ENCODE data around the gene NUP58.

NUP58 gene, protein sequence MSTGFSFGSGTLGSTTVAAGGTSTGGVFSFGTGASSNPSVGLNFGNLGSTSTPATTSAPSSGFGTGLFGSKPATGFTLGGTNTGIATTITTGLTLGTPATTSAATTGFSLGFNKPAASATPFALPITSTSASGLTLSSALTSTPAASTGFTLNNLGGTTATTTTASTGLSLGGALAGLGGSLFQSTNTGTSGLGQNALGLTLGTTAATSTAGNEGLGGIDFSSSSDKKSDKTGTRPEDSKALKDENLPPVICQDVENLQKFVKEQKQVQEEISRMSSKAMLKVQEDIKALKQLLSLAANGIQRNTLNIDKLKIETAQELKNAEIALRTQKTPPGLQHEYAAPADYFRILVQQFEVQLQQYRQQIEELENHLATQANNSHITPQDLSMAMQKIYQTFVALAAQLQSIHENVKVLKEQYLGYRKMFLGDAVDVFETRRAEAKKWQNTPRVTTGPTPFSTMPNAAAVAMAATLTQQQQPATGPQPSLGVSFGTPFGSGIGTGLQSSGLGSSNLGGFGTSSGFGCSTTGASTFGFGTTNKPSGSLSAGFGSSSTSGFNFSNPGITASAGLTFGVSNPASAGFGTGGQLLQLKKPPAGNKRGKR

DNA sequence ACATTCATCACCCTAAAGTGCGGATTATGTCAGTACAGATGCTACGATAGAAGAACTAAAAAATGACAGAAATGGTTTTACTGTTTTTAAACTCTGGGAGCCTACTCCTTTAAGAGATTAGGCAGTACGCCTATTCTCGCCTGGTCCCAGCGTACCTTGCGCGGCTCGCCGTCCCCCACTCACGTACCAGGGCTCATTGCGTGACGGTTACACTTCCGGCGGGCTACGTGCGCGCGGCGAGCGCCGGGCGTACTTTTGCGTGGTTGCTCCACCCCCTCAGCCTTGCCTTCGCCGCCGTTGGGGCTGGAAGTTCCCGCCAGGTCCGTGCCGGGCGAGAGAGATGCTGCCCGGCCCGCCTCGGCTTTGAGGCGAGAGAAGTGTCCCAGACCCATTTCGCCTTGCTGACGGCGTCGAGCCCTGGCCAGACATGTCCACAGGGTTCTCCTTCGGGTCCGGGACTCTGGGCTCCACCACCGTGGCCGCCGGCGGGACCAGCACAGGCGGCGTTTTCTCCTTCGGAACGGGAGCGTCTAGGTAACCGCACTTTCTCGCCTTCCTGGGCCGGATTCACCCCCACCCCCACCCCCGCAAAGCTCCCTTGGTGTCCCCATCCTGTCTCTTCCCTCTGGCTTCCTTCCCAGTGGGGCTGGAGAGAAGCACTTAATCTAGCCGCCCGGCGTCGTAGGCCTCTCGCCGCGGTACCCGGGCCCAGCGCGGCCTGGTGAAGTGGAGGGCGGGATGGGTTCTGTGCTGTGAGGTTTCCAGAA is at the start of gene NUP58:
Gene NUP58, plus strand, starts transcription at position 279 of the 767 bp plus-strand sequence. Its CDS starts 149 bp downstream, at position 428.
- DNase-seq: peak; percentile 95

DNA sequence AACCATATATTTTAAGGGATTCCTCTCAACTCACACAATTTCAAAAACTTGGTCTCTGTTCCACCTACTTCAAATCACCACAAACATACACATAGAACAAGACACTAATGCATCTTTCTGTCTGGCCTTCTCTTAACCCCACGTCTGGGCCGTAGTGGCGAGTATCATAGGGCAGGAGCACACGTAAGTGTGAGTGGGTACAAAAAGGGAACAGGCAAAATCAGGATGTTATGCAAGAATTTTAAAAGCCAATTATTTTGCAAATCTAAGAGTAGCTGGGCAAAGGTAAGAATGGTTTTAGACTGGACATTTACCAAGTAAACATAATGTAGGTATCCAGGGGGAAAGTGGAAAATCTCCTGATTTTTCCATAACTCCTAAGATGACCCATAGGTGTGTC is 49.2 kb upstream of the NUP58 start:
- no peak for DNase-seq

DNA sequence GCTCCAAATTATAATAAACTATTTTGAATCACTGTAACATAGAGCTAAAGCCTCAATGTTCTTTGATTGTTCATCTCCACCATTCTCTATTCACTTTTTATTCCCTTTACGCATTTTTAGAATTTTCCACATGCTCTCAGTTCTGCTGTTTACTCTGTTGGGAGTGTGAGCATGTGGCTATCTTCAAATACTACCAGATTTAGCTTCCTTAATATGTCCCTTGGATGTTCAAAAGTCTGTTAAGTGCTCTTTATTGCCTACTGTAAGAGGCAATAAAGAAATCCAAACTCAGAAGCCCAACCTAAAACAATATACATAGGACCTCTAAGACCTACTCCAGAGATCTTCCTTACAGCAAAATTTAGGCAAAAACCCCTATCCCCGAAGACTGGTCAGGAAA is 48.7 kb upstream of the NUP58 start:
- no peak for DNase-seq

DNA sequence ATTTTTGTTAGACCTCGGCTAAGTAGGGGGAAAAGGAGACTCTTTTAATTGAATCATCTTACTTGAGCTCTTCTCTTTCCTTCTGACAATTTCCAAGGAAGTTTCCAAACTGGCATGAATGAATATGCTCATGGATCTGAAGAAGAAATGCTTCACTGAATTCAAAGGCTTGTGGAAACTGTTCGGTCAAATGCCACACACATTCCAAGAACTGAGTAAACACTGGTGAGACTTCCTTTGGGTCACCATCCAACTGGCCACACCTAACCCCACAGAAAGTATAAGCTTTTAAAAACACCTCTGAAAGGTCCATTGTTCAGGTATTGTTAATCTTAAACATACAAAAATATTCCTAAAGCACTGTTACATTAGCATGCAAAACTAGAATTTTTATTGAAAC is 47.7 kb upstream of the NUP58 start:
- DNase-seq: no peak

DNA sequence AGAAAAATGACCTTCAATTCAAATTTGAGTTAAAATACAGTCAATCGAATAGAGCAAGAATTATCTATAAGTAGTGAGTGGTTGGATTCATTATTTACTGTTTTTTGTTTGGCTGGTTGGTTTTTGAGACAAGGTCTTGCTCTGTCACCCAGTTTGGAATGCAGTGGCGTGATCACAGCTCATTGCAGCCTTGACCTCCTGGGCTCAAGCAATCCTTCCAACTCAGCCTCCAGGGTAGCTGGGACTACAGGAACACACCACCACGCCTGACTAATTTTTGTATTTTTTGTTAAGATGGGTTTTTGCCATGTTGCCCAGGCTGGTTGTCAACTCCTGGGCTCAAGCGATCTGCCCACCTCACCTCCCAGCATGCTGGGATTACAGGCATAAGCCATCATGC is 39.2 kb upstream of the NUP58 start:
- DNase-seq: no peak

DNA sequence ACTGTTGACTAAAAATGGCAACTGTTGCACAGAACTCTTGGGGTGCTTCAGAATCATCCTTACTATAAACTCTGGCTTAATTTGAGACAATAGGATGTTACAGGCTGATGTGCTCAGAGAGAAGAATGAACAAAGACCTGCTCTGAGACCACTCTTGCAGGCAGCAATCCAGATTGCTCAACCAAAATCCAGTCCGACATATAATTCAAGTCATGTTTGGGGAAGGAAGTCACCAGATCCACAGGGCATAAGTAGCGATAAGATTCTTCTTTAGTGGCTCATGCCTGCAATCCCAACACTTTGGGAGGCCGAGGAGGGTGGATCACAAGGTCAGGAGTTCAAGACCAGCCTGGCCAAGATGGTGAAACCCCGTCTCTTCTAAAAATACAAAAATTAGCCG is 34.7 kb upstream of the NUP58 start:
- DNase-seq: no peak

DNA sequence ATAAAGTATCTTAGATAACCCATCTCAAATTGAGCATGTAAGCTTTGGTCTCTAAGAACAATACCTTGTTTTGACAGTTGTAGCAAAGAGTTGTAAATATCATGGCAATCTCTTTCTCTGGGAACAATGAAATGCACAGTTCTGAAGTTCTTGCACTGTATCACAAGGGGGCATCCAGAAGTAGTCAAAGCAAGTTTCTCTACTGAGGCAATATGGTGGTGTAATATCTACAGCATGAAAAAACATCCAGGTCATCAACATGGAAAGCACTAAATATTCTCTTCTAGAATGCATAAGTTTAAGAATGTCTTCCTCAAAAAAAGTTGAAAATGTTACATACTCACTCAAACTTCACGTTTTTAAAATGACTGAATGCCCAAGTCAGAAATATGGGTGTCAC is 33.7 kb upstream of the NUP58 start:
- no peak for DNase-seq

DNA sequence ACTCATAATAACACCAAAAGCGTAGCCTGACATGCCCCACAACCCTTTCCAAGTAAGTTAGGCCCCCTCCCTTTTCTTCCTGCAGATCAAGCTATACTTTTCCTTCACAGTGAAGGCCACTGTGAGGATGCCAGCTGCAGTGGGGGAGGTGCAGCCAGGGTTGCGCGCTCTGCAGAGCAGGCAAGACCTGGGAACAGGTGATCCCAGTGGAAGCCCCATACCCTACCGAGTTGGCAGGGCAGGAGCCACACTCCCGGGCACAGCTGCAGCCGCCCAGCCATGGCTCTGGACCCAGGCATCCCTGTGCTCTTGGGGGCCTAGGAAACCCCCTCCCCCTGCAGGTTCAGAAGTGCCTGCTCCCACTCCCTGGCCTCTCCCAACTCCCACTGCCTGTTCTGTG is 32.9 kb upstream of the NUP58 start:
- no peak for DNase-seq

DNA sequence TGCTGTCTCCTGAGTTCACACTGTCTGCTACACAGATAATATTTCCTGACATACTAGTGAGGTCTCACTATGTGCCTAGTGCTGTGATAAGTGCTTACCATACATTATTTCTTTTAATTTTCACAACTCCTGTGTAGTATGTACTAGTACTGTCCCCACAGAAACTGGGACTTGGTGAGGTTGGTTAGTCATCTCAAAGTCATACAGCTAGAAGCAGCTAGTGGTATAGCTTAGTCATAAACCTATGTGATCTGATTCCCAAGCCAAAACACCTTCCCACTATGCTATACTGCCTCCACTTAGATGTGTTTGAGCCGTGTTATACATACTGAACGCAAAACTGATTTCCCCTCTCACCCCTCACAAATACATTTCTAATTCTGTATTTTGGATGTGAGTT is 24.7 kb upstream of the NUP58 start:
- DNase-seq: no peak

DNA sequence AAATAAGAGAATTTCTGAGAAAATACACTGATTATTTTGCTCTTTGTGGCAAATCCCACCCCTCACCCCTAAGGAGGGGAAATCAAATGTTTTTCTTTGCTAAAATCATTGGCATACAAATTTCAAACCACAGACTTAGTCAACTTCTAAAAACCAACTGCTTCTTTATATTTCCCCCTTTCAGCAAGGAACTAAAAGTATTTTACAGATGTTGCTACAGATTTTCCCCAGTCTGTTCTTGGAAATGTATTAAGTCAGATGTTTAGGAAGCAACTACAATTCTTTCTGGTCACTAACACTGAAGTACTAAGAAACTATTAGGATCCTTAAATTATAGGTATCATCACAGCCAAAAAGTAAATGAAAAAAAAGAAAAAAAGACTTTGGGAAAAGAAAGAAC is 21.0 kb upstream of the NUP58 start:
- DNase-seq: no peak

DNA sequence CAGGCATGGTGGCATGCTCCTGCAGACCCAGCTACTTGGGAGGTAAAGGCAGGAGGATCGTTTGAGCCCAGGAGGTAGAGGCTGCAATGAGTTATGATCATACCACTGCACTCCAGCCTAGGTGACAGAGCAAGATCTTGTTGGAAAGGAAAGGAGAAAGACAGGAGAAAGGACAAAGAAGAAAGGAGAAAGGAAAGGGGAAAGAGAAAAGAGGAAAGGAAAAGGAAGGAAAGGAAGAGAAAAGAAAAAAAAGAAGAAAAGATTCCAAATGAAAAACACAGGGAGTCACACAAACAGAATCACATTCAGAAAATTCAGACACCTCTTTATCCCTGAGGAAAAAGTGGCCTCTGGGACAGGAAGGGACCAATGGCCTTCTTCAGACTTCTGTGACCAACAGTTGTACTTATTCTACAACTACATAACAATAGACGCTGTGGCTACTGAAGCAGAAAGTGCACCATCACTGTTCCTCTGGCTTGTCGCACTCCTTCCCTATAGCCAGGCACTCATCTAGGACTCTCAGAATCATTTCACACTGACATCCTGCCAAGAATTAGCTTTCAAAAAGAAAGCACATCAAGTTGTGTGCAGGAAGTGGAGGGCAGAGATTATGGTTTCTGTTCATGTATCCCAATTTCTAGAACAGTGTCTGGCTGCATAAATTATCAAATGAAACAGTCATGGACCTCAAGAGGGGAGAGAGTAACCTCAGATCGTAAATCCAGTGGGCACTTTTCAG is 20.1 kb upstream of the NUP58 start:
- no peak for DNase-seq

DNA sequence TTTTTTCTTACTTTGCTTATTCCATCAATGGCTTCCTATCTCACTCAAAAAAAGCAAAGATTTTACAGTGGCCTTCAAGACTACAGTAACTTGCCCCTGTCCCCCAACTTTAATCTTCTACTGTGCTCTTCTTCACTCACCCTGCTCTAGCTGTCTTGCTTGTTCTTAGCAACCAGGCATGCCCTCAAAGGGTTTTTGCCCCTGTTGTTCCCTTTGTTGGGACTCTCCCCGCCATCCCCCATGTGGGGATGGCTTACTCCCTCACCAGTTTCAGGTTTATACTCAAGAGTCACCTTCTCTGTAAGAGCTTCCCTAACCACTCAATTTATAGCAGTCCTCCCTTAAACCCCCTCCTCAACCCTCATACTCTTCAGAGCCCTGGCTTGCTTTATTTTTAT is 19.5 kb upstream of the NUP58 start:
- DNase-seq: no peak

DNA sequence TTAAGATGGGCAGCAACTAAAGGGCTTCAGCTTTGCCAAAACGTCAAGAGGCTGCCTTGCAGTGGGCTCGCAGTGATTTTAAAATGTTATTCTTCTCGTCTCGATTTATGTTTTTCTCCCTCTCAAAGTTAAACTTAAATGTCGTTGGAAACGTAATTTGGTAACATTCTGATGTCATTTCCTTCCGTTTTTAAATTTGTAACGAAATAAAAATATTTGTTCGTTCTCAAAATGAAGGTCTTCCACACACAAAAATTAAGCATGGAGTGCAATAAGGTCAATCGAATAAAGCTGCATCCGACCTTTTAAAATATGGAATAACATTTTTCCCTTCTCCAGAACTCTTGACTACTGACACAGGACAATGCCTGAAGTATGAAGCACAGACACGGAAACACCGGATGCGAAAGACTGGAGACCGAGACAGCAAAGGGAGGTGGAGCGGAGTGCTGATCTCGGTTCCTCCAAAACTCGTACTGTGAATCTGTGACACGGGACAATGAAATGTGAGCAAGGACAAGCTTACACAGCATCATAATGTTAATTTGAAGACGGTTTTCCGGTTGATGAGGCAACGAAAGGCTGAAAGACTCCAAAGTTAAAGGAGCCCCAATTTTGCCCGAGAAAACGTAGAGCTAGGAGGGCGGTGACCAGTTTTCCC is 15.0 kb upstream of the NUP58 start:
- no peak for DNase-seq

DNA sequence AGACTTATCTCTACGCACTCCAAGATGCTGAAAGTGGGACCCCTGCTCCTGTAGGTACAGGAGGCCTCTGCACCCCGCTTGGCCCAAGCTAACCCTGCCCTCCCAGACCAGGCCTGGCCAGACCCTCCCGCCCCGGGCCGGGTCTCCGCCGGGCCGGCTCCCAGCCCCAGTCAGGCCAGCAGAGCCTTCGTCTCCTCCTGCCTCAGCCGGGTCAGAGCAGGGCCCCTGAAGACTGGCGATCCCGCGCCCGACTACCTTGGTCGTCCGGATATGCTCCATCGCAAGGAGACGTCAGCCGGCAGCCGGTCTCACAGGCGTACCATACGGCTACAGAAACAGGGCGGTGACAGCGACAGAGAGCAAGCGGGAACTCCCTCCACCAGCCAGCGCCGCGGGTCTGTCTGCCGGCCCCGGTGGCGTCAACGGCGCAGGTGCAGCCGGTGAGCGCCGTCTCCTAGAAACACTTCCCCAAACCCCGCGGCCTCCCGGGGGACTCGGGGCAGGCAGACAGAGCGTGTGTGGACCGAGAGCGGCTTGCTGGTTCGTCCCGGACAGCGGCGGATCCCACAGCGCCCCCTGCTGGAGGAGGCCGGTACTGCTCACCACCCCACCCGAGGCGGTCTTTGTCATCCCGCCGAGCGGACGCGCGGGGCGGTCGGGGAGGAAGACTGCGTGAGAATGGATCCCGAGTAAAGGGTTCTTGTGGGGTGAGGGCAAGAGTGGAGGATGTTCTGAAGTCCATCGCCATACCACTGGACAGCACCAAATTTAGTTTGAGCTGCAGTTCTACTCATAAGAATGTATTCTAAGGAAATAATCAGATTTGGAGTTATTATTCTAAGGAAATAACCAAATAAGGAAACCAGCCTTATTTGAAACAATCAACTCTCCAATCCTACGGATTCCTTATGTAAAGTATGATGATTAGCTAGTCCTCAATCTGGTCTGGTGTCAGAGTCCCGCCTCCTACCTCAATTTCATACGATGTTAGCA is 14.2 kb upstream of the NUP58 start, which contains the start of gene MTMR6:
Gene MTMR6, minus strand, starts transcription at position 520 of the 993 bp plus-strand sequence. Its CDS starts 241 bp downstream, at position 279.
- peak; percentile 99 for DNase-seq

DNA sequence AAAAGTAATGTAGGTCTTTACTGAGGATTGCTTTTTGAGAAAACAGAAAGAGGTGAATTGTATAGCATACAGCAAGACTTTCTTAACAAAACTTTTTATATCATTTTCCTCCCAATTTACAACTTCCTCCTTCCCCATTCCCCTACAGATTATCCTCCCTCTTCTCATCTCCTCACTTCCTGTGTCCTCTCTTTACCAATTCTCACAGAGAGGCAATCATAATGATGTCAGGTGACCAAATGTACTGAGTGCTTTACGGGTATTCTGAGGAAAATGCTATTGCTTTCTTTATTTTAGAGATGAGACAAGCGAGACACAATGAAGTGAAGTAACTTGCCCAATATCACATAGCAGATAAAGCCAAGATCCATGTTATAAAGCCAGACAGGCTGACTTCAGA is 12.5 kb upstream of the NUP58 start:
- no peak for DNase-seq

DNA sequence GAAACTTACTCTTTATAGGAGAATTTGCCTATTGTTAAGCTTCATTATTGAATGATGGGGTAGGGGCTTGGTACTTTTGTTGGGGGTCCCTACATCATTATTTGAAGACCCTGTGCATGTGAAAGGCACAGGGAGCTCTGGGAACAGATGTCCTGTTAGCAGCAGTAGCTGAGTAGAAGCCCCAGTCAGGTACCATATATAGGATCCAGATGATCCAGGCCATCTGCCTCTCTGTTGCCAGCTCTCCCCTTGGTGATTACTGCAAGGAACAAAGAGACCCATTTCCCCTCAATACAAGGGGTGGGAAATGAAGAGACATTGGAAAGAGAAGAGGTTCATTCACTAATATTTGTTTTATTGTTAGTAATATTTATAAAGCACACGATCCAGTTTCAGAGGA is 9.7 kb upstream of the NUP58 start:
- no peak for DNase-seq

DNA sequence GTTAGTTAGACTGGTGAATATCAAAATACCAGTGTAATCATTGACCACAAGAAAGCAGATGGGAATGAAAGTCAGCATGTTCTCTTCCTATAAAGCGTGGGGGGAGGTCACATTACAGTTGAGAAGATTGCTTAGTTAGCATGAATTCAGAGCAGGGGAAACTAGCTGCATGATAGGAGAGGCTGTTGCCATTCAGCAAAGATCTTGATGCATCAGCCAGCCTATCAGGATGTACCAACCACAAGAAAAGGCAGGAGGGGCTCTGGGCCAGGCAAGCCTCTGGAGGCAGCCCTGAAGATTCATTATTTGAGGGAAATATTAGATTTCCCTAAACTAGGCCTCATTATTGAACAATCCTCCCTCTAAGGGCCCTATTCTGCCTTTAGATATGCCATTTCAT is 9.1 kb upstream of the NUP58 start:
- no peak for DNase-seq

DNA sequence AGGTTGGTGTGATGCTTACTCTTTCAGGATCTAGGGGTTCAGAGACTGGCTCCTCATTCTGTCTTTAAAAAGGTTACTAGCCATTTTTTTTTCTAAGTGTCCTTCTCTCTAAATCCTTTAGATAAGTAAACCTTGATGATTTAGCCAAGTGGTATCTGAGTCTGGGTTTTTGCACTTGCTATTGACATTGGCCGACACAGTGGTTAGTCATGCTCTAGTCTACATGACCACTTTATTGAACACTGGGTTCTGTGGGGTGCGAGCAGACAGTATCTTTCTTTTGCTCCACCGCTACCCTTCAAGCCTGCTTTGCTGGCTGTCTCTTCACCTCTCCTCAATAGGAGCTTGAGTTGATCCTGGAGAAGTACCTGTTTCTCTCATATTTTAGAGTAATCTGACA is 6.2 kb upstream of the NUP58 start:
- no peak for DNase-seq

DNA sequence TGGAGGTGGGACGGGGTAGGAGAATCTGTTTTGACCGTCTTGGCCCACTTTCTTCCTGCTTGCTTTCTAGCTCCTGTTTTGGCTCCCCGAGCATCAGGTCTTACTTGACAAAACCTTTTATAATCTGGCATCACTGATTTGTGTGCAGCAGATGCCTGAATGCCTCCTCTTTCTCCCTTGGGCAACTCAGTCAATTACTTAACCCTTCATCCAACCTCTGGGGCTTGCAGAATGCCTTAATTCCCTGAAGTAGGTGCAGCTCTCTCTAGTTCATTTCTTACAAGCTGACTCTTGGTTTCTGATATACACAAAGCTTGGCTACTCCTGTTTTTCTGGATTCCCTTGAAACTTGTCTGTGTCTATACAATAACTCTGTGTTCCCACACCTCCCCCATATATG is 5.7 kb upstream of the NUP58 start:
- peak; percentile 27 for DNase-seq

DNA sequence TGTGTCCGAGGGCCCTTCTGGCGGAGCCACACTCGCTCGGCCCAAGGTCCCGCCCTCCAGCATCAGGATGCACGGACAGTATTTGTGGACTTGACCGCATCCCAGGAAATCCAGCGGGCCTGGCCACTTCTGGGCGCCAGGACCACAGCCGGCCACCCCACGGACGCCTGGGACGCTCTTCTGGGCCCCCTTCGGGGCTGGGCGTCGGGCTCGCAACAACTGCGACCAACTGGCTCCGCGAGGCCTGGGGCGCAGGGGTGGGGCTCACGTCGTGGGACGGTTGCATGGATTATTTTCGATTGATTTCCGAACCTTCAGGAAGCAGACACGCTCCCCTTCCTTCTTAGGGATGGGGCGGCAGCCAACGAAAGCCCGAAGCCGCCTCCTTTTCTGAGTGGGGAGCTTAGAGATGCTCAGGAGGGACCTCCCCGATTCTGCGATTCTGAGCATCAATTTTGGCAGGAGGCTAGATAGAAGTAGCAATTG is 521 bp upstream of the NUP58 start:
- DNase-seq: peak; percentile 87

DNA sequence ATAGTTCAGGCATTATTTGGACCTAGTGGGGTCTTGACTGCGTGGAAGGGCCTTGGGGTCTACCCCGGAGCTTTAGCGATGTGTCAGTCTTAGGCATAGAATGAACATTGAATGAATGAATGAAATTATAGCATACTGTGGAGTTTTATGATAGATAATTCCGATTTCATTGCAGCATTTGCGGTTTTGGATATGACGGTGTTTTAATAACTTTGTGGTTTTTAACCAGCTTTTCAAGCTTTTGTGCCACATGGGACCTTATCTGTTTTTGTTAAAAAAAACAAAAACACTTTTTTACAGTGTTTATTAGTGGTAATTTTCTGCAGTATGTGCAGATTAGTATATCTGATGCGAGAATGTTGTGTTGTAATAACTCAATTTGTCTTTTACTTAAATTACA is 696 bp downstream of the NUP58 start:
- no peak for DNase-seq

Data from retina (tissue), 1 donor.